Measurements from ENCODE around the gene FTO.

Gene FTO

GRCh38 chr16:53998024-53998810 is 294.3 kb downstream of the FTO start:
- no peak for DNase-seq

- no peak for DNase-seq
These were observed 295.1 kb downstream of the FTO start for GRCh38 chr16:53998966-53999522.

GRCh38 chr16:53999841-54000240 is 295.9 kb downstream of the FTO start:
- no peak for DNase-seq

- DNase-seq: no peak
These were observed 296.4 kb downstream of the FTO start for GRCh38 chr16:54000361-54000760.

- no peak for DNase-seq
These were observed 302.7 kb downstream of the FTO start for GRCh38 chr16:54006693-54007092.

GRCh38 chr16:54007504-54007903 is 303.5 kb downstream of the FTO start:
- no peak for DNase-seq

- DNase-seq: no peak
These were observed 305.7 kb downstream of the FTO start for GRCh38 chr16:54009464-54010176.

- DNase-seq: no peak
These were observed 311.2 kb downstream of the FTO start for GRCh38 chr16:54015147-54015546.

- no peak for DNase-seq
These were observed 318.4 kb downstream of the FTO start for GRCh38 chr16:54022362-54022761.

- peak in 14 of 58 donors; percentile 1 to 34 (median 4) for DNase-seq
These were observed 322.5 kb downstream of the FTO start for GRCh38 chr16:54026456-54026855.

GRCh38 chr16:54027062-54027461 is 323.1 kb downstream of the FTO start:
- no peak for DNase-seq

GRCh38 chr16:54027558-54027957 is 323.6 kb downstream of the FTO start:
- DNase-seq: no peak

- DNase-seq: no peak
These were observed 324.0 kb downstream of the FTO start for GRCh38 chr16:54027995-54028394.

- no peak for DNase-seq
These were observed 326.5 kb downstream of the FTO start for GRCh38 chr16:54030451-54030850.

GRCh38 chr16:54031107-54031760 is 327.3 kb downstream of the FTO start:
- no peak for DNase-seq

GRCh38 chr16:54033747-54034146 is 329.8 kb downstream of the FTO start:
- no peak for DNase-seq

- DNase-seq: no peak
These were observed 330.7 kb downstream of the FTO start for GRCh38 chr16:54034684-54035083.

GRCh38 chr16:54040480-54040879 is 336.5 kb downstream of the FTO start:
- DNase-seq: no peak

GRCh38 chr16:54040975-54041374 is 337.0 kb downstream of the FTO start:
- no peak for DNase-seq

GRCh38 chr16:54048586-54049495 is 344.9 kb downstream of the FTO start:
- no peak for DNase-seq
